Measurements from ENCODE around the gene PSME4.
"Not testable (repeated sequence)": the region's sequence is repeated elsewhere in the genome, so short reads cannot be mapped to it uniquely, and the experiment has no call there.

PSME4 gene

DNA sequence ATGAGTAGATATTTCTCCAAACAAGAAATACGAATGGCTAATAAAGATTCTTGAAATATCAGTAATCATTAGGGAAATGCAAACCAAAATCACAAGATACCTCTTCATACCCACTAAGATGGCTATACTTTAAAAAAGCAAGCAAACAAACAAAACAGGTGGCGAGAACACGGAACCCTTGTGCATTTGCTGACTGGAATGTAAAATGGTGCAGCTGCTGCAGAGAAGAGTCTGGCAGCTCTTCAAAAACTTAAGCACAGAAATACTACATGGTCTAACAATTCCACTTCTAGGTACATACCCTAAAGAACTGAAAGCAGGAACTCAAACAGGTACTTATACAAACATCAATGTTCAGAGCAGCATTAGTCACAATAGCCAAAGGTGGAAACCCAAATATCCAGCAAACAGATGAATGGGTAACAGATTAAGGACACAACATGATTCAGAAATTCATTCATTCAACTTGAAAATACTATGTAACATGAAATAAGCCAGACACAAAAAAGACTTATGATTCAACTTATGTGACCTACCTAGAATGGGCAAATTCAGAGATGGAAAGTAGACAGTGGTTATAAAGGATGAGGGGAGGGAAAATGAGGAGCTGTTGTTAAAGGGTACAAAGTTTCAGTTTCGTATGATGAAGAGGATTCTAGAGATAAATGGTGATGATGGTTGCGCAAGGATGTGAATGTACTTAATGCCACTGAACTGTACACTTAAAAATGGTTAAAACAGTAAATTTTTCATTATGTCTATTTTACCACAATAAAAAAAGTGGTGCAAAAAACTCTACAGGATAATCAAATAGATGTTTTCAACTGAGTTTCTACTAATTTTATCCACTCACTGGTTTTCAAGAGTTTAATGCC, 84.2 kb downstream of the PSME4 start:
- DNase-seq (ENCODE audit: low spot score): no peak

DNA sequence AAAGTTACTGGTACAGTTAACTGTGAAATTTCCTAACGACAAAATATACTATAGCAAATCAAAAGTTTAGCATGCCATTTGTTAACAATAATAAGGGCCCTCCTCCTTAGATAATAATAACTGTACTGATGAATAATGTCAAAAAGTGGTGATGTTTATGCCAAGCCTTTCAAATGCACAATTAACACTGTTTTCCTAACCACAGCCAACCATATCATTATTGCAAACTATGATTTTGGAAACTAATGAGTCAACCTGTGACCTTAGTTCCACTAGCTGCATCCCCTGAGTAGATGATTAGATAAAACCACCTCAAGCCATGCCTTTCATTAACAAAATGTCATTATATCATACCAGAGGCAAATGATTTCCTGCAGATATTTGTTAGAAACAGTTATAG, 85.9 kb downstream of the PSME4 start:
- DNase-seq (ENCODE audit: low spot score): no peak

DNA sequence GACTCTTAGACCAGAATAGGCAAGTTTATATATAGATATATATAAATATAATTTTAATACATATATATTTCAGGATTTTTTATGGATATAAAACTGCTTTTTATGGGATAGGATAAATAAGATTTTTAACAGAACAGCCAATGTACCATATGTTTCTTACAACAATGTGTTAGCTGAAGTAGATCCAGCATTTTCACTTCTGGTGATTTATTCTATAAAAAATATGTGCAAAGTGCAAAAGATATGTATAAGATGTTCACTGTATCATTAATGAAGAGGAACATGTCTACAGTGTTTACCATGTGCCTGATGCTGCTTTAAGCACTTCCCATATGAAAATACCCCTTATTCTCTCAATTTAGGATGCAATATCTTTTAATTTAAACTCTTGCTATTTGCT, 88.8 kb downstream of the PSME4 start:
- no peak for DNase-seq (ENCODE audit: low spot score)

DNA sequence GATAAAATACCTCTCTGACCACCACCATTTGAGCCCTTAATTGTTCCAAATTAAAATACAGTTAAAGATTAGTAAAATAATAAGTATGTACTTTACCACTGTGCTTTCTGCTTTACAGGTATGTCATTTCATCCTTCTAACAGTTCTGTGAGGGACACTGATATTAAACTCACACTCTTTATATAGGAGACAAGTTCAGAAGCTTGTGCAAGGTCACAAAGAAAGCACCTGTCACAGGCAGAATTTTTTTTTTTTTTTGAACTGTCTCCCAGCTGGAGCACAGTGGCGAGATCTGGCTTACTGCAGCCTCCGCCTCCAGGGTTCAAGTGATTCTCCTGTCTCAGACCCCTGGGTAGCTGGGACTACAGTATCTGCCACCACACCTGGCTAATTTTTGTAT, 89.4 kb downstream of the PSME4 start:
- no peak for DNase-seq (ENCODE audit: low spot score)

DNA sequence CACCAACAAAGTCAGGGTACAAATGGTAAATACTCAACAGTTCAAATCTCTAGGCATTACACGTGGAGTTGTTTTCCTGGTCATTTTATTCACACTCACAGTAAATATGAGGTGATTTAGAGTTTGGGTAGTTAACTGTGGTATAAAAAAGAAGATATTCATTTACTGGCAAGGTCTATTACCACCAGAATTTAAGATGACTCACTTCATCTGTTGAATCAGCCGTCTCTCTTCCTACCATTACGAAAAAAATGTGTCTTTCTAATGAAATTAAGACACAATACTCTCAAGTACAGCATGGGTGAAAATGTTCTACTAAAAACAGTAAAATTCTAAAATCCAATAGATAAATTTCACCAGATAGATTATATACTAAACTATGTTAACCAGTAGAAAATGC, 90.0 kb downstream of the PSME4 start:
- no peak for DNase-seq (ENCODE audit: low spot score)

DNA sequence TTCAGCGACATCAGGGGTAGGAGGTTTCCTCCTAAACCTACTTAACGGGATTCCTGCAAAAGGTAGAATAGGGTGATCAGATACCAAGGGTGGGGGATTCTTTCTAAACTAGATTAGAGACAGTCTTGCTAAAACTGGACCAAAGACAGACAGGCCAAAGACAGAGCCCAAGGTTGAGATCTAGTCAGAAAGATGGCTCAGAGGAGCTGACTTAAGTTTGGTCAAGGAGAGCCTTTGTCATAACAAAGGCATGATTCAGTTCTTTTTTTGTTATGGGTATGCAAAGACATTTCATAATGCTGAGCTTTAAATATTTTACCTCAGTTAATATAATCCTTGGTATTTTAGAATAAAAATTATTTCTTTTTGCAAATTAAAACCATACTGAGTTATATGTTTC, 93.2 kb downstream of the PSME4 start:
- DNase-seq (ENCODE audit: low spot score): no peak

DNA sequence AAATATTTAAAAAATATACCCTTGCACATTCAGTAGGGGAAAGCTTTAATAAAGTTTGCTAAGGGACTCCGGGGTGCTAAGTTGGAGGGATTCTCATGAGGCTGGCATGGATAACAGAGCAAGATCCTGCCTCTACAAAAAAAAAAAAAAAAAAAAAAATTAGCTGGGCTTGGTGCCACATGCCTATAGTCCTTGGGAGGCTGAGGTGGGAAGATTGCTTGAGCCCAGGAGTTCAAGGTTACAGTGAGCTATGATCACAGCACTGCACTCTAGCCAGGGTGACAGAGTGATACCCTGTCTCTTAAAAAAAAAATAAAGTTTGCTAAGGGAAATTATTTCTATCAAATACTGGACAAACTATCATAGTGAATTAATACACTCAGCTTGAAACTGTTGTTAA, 93.7 kb downstream of the PSME4 start:
- DNase-seq (ENCODE audit: low spot score): no peak

DNA sequence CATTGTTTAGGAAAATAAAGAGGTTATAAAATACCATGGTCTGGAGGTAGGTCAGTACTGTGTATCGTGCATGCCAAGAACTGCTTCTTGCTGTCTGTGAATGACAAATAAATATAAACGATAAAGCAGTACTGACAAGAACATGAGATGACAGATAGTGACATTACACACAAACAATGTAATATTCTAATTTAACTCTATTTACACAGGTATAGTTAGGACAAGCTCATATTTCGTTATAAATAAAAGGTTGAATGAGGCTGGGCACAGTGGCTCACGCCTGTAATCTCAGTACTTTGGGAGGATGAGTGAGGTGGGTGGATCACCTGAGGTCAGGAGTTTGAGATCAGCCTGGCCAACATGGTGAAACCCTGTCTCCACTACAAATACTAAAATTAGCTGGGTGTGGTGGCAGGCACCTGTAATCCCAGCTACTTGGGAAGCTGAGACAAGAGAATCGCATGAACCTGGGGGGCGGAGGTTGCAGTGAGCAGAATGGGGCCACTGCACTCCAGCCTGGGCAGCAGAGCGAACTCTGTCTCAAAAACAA, 96.3 kb downstream of the PSME4 start:
- no peak for DNase-seq (ENCODE audit: low spot score)

DNA sequence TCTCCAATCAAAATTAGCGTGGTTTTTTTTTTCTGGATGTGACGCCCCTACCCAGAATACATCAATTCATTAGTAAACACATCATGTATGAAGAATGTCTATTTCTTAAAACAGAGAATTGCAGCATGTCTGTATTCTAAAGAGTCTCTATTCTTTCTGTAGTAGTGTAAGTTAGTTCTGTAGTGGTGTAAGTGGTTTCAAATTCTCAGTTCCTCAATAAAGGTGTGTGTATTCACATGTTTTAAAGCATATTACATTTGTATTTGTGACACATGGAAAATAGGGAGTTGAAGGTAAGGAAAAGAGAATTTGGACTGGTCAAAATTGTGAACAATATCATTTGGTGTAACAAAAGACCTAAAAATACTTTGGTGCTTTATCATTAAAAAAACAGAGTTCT, 103.0 kb downstream of the PSME4 start:
- DNase-seq (ENCODE audit: low spot score): no peak

DNA sequence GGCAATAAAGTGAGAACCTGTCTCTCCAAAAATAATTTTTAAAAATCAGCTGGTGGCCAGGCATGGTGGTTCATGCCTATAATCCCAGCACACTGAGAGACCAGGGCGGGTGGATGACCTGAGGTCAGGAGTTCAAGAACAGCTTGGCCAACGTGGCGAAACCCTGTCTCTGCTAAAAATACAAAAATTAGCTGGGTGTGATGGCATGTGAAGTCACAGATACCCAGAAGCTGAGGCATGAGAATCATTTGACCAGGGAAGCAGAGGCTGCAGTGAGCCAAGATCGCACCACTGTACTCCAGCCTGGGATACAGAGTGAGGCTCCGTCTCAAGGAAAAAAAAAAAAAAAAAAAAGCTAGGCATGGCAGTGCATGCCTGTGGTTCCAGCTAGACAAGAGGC, 103.6 kb downstream of the PSME4 start:
- no peak for DNase-seq (ENCODE audit: low spot score)

DNA sequence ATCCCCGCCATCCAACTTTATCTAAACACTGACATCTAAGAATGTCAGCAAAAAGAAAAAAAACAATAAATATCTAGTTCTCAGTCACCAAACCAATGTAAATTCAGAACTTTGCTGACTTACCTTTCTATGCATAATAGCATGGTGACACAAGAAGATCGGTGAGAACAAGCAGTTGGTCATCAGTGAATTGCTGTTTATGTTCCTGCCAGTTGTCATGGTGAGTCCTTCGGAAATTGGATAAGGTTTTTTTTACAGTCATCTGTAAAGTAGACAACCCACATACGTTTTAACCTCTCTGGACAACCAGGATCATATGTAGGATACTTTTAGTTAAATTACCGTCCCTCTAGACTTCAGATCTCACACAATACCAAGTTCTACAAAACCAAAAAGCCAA, 104.8 kb downstream of the PSME4 start:
- no peak for DNase-seq (ENCODE audit: low spot score)

DNA sequence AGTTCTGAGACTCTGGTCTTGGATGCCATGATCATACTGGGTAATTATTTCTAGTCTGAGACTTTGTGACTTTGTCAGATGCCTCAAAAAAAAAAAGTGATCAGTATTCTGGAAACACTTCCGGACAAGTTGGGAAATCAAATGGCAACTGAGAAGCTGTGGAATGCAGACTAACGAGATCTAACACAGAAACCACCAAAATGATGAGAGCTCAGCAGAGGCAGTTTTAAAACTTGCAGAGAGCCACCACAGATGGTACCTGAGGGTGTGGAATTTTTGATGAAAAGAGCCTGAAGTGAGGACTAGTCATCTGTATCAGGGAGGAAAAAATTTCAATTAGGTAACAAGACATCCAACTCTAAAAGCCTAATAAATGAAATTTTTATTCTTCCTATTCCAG, 105.5 kb downstream of the PSME4 start:
- no peak for DNase-seq (ENCODE audit: low spot score)

DNA sequence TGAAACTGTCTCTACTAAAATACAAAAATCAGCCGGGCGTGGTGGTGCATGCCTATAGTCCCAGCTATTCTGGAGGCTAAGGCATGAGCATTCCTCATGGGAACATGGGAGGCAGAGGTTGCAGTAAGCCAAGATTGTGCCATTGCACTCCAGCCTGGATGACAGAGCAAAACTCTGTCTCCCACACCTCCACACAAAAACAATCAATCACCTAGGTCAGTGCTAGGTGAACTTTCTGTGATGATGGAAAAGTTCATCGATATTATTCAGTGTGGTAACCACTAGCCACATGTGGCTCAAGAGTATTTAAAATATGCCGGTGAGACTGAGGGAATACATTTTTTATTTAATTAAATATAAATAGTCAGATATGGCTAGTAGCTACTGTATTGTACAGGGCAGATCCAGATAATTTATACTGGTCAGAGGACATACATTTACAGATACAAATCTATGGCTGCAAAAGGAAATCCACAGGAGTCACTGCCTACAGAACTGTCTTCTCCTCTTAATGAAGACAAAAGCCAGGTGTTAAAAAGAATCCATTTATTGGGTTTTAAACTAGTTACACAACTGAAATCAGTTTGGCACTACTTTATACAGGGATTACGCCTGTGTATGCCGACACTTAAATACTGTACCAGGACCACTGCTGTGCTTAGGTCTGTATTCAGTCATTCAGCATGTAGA, 107.1 kb downstream of the PSME4 start:
- DNase-seq (ENCODE audit: low spot score): no peak

DNA sequence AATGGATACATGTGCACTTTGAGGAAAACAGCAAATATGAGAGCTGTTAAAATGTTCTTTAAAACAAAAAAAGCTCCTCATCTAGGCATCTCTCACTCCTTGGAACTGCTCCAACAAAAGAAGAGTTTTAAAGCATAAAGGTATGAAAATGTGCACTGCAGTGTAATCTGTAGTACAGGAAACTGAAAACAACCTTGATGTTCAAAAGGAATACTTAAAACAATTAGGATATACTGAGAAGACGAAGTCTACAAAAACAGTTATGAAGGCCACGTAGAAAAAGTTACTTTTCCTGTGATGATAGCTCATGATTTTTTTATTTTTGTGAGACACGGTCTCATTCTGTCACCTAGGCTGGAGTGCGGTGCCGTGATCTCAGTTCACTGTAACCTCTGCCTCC, 109.0 kb downstream of the PSME4 start:
- DNase-seq (ENCODE audit: low spot score): no peak

DNA sequence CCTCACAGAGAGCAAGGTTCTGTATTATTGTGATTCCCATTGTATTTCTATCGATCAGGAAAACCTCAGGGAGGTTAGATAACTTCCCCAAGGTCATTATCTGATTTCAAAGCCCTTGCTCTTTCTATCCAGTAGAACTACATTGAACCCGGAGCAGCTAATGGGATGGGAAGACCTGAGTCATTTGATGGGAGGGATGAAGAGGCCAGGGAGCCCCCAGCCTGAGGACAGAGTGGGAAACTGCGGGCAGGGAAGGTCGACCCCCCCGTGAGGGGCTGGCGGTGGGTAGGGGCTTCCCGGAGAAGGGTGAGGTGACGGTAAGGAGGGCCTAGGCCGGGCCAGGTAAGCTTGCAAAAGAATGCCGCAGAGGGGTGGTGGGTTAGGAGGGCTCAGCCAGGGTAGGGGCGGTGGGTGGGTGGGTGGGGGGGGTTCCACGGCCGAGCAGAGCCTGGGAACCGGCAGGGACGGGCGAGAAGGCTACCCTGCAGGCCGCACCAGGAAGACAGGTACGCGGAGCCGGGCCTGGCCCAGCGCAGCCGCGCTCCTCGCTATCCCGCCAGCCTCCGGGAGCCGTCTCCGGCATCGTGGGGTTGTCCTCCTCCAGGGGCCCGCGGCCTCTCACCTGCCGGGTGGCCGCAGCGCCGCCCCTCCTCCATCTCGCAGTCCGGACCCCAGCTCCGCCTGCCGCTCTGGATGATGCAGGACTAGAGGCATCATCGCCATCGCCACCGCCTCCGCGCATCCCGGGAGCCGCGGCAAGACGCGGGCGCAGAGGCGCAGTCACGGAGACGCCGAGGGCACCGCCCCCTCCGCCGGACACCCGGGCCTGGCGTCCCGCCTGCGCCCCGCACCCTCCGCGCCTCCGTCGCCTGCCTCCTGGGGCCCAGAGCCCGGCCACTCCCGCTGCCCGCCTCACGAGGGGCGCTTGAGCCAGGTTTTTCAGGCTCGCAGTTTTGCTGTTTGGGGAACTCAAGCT, 111.3 kb downstream of the PSME4 start, which contains the start of gene GPR75:
TSS of gene GPR75 (minus strand) at position 762 of the 976 bp plus-strand sequence. CDS start 5,211 bp downstream, outside the sequence.
- no peak for DNase-seq (ENCODE audit: low spot score)

DNA sequence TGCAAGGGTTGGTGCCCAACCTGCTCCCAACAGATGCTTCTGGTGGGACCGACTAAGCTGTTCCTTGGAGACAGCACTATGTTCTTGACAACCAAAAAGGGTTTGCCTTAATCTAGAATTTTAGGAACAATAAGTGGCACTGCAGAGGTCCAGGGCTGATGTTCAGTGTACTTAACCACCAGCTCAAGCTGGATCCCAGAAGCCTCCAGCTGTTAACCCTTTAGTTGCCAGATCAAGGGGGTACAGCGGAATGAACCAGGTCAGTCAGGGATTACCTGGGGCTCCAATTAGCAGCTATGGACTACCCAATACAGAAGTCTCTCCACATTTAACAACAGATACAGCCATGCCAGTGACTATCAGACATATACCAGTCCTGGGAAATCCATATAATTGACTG, 114.5 kb downstream of the PSME4 start:
- no peak for DNase-seq (ENCODE audit: low spot score)

DNA sequence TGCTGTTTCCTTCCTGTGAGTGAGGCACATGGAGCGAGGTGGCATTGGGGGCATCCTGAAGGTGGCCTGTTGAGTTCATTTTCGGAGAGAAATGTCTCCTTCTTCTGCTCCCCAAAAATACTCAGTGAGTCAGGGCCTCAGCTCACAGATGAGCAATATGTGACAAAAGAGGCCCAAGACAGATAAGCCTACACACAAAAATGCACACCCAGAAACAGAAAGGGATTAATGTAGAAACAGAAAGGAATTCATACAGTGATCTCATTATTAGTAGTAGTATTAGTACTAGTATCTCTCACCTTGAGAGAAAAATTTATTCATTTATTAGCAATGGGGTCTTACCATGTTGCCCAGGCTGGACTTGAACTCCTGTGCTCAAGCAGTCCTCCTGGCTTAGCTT, 116.1 kb downstream of the PSME4 start:
- DNase-seq (ENCODE audit: low spot score): no peak

DNA sequence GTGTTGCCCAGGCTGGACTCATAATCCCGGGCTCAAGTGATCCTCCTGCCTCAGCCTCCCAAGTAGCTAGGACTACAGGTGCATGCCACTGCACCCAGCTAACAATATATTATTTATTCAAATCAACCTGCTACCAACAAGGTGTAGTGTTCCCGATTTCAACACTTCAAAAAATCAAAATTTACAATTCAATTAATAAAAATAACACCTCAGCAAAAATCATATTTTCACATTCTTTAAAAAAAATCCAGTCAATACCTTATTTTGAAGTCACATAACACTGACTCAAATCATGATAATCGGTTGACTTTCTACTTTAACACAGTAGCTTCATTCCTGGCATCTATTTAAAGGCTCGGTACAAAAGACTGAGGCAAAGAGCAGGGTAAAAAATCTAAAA, 118.3 kb downstream of the PSME4 start:
- DNase-seq (ENCODE audit: low spot score): no peak

DNA sequence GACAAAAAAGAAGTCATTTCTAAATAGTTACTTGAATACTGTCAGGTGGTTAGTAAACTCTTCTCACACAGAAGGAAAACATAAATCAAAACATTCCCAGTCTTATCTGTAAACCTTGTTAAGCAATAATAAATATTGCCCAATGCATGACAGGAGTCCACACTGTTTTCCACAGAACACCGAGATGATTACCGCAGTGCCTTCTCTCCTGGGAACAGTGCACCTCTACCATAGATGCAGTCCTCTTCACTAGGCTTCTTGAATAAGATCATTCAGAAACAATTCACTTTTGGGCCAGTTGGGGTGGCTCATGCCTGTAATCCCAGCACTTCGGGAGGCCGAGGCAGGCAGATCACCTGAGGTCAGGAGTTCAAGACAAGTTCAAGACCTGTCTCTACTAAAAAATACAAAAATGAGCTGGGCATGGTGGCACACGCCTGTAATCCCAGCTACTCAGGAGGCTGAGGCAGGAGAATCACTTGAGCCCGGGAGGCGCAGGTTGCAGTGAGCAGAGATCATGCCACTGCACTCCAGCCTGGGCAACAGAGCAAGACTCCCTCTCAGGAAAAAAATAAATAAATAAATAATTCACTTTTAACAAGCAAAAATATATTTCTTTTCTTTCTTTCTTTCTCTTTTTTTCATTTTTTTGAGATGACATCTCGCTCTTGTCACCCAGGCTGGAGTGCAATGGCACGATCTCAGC, 119.6 kb downstream of the PSME4 start:
- not testable (repeated sequence) for DNase-seq (ENCODE audit: low spot score)

DNA sequence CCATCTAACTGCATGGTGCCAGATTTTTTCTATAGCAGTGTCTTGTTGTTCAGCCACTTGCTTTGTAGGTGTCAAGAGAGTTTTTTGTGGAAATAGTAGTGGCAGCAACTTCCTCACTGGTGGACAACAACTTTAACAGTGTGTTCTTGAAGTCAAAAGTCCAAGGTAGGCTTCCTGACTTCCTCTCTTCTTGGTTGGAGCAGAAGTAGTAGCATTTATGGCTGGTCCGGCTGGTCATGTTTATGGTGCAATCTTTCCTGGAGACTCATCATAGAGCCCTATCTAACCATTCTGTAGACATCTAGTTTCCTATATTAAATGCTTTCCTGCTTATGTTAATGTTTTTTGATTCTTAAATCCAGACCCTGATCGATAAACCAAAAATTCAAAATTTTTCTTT, 122.7 kb downstream of the PSME4 start:
- DNase-seq (ENCODE audit: low spot score): no peak

DNA sequence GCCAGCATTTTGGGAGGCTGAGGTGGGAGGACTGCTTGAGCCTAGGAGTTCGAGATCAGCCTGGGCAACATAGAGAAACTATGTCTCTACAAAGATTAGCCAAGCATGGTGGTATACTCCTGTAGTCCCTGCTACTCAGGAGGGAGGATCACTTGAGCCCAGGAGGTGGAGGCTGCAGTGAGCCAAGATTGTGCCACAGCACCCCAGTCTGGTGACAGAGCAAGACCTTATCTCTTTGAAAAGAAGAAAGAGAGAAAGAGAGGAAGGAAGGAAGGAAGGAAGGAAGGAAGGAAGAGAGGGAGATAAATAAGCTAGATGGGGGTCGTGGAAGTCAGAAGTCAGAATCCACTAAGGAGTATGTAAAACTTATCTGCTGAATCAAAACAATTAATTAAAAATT, 127.2 kb downstream of the PSME4 start:
- DNase-seq (ENCODE audit: low spot score): no peak

Data from LoVo (cell line).